Neuronal stem cell (in vitro differentiated cells): ENCODE measurements around the gene ZBTB7C.
A peak's percentile ranks its signal among the peaks of the same experiment; 100 is the strongest.

ENCODE experiments used
- DNase-seq: peaks from one replicate; pipeline ENCODE4 v3.0.0-alpha.2; 2013; ENCODE audit warnings: low spot score
- H2AFZ ChIP-seq: one replicate; pipeline ENCODE4 v1.6.1; 2013; ENCODE audit warnings: mild to moderate bottlenecking, low read length, inconsistent platforms
- H2AK5ac ChIP-seq: 2 replicates; pipeline ENCODE4 v1.6.1; 2013; ENCODE audit warnings: low read depth, mild to moderate bottlenecking, inconsistent platforms, low read length, moderate library complexity, mixed read lengths
- H2BK120ac ChIP-seq: 2 replicates; pipeline ENCODE4 v1.6.1; 2013; ENCODE audit warnings: low read depth, mild to moderate bottlenecking, inconsistent platforms, low read length, moderate library complexity, mixed read lengths
- H2BK12ac ChIP-seq: one replicate; pipeline ENCODE4 v1.6.1; 2013; ENCODE audit warnings: low read length, inconsistent platforms
- H2BK15ac ChIP-seq: 2 replicates; pipeline ENCODE4 v1.6.1; 2013; ENCODE audit warnings: mild to moderate bottlenecking, low read length, inconsistent platforms, mixed read lengths
- H2BK5ac ChIP-seq: one replicate; pipeline ENCODE4 v1.6.1; 2013; ENCODE audit warnings: inconsistent platforms, mild to moderate bottlenecking, low read length, moderate library complexity
- H3K14ac ChIP-seq: one replicate; pipeline ENCODE4 v1.6.1; 2013; ENCODE audit warnings: low read length, inconsistent platforms
- H3K18ac ChIP-seq: 2 replicates; pipeline ENCODE4 v1.6.1; 2013; ENCODE audit warnings: low read length, inconsistent platforms
- H3K23ac ChIP-seq: 2 replicates; pipeline ENCODE4 v1.6.1; 2013; ENCODE audit warnings: low read depth, mild to moderate bottlenecking, mixed read lengths, low read length, inconsistent platforms; ENCODE audit not compliant: poor library complexity
- H3K27ac ChIP-seq: replicated peaks from 3 replicates; pipeline ENCODE4 v1.5.1; 2013; ENCODE audit warnings: low read length, inconsistent platforms
- H3K27me3 ChIP-seq, 3 experiments: 2 replicates each; pipeline ENCODE4 v1.6.1; 2013; ENCODE audit warnings: low read length in 3 of 3, mild to moderate bottlenecking in 2 of 3, inconsistent platforms in 1 of 3, low read depth in 1 of 3, mixed read lengths in 1 of 3, moderate library complexity in 1 of 3; ENCODE audit not compliant: control insufficient read depth in 3 of 3, insufficient read depth in 3 of 3
- H3K36me3 ChIP-seq, 2 donors: replicated peaks in 1 of 2; 2 replicates each; pipeline ENCODE4 v1.6.1; 2013; ENCODE audit warnings: low read length in 2 of 2; ENCODE audit not compliant: control insufficient read depth in 2 of 2, insufficient read depth in 2 of 2
- H3K4ac ChIP-seq: 2 replicates; pipeline ENCODE4 v1.6.1; 2013; ENCODE audit warnings: inconsistent platforms, mild to moderate bottlenecking, low read length, moderate library complexity
- H3K4me1 ChIP-seq, 2 donors: 1 replicate in 1 of 2; 2 replicates in 1 of 2; pipeline ENCODE4 v1.6.1; 2013; ENCODE audit warnings: low read length in 2 of 2, low read depth in 1 of 2; ENCODE audit not compliant: control insufficient read depth in 2 of 2, insufficient read depth in 1 of 2
- H3K4me2 ChIP-seq: one replicate; pipeline ENCODE4 v1.6.1; 2013; ENCODE audit warnings: mild to moderate bottlenecking, low read length, inconsistent platforms; ENCODE audit not compliant: insufficient read depth, poor library complexity, severe bottlenecking
- H3K4me3 ChIP-seq, 2 donors: 2 replicates each; pipeline ENCODE4 v1.5.1; 2013; ENCODE audit warnings: low read length in 2 of 2, mild to moderate bottlenecking in 2 of 2, inconsistent platforms in 1 of 2, moderate library complexity in 1 of 2
- H3K79me1 ChIP-seq: one replicate; pipeline ENCODE4 v1.6.1; 2013; ENCODE audit warnings: low read depth, mild to moderate bottlenecking, inconsistent platforms, low read length, moderate library complexity
- H3K9ac ChIP-seq: one replicate; pipeline ENCODE4 v1.6.1; 2013; ENCODE audit warnings: mild to moderate bottlenecking, low read depth, low read length, inconsistent platforms; ENCODE audit not compliant: poor library complexity
- H3K9me3 ChIP-seq, 2 donors: replicated peaks in 1 of 2; 2 replicates each; pipeline versions ENCODE3 to v1.6.1; 2013; ENCODE audit warnings: low read length in 2 of 2, mild to moderate bottlenecking in 2 of 2, inconsistent platforms in 1 of 2, low read depth in 1 of 2, mixed read lengths in 1 of 2, moderate library complexity in 1 of 2; ENCODE audit not compliant: control insufficient read depth in 2 of 2, insufficient read depth in 1 of 2
- H4K8ac ChIP-seq: one replicate; pipeline ENCODE4 v1.6.1; 2013; ENCODE audit warnings: low read depth, mild to moderate bottlenecking, inconsistent platforms, low read length, moderate library complexity
- H4K91ac ChIP-seq: one replicate; pipeline ENCODE4 v1.6.1; 2013; ENCODE audit warnings: low read length, low read depth, mild to moderate bottlenecking, inconsistent platforms; ENCODE audit not compliant: poor library complexity
- WGBS, 2 donors: extraction: QIAGEN DNeasy Blood & Tissue Kit; methylation state at CpG; one replicate each; pipeline ENCODE4 v1.1.7; 2013; ENCODE audit warnings: missing lambda C conversion rate in 2 of 2, mixed read lengths in 1 of 2; ENCODE audit not compliant: insufficient read length in 2 of 2, insufficient replicate concordance in 1 of 2; ENCODE audit errors: extremely low coverage in 2 of 2; 5-methylcytosine and 5-hydroxymethylcytosine counted together

The ZBTB7C gene

GRCh38 chr18:48303883-48304282, 105.3 kb downstream of the ZBTB7C start:
- Histone ChIP-seq H3K9ac (no peak overlapping the region), H3K14ac (no peak overlapping the region), H3K79me1 (no peaks in the 10 kb centered on the region), H3K9me3 (no peaks in the 10 kb centered on the region), H3K4me2 (no peak overlapping the region), H2BK15ac (no peak overlapping the region), H4K8ac (no peak overlapping the region), H3K18ac (no peak overlapping the region), H2BK5ac (no peak overlapping the region), H3K4ac (no peak overlapping the region), H2BK12ac (no peak overlapping the region), H4K91ac (no peak overlapping the region), H3K36me3 (no peaks in the 10 kb centered on the region), H2BK120ac (no peak overlapping the region), H3K4me1 (peaks cover 0 to 23% of the 10 kb centered on the region in 2 donors), H2AK5ac (no peak overlapping the region), H3K4me3 (no peak overlapping the region), H3K23ac (no peak overlapping the region), H2AFZ (no peak overlapping the region), H3K27ac (no peak overlapping the region), H3K27me3 (no peaks in the 10 kb centered on the region)
- DNase-seq = no peak
- no CpG with 5 or more reads among the region's 3 CpGs for WGBS, 2 donors

GRCh38 chr18:48302736-48303135, 106.4 kb downstream of the ZBTB7C start:
- Histone ChIP-seq H3K4me1 (peaks cover 0 to 19% of the 10 kb centered on the region in 2 donors), H3K36me3 (no peaks in the 10 kb centered on the region), H3K4ac (no peak overlapping the region), H2BK5ac (no peak overlapping the region), H2BK15ac (no peak overlapping the region), H3K27ac (no peak overlapping the region), H2BK12ac (no peak overlapping the region), H3K9me3 (no peaks in the 10 kb centered on the region), H2AK5ac (no peak overlapping the region), H3K9ac (no peak overlapping the region), H3K4me3 (no peak overlapping the region), H3K18ac (no peak overlapping the region), H3K23ac (no peak overlapping the region), H2BK120ac (no peak overlapping the region), H2AFZ (no peak overlapping the region), H3K27me3 (no peaks in the 10 kb centered on the region), H3K4me2 (no peak overlapping the region), H4K8ac (no peak overlapping the region), H3K14ac (no peak overlapping the region), H3K79me1 (no peaks in the 10 kb centered on the region), H4K91ac (no peak overlapping the region)
- no peak for DNase-seq
- WGBS, 2 donors = no CpG with 5 or more reads among the region's 3 CpGs

- H3K79me1 ChIP-seq = no peaks in the 10 kb centered on the region
- no peak overlapping the region for H2BK12ac ChIP-seq
- no peak overlapping the region for H3K23ac ChIP-seq
- WGBS, 2 donors = no CpG with 5 or more reads among the region's 6 CpGs
- no peak overlapping the region for H3K4ac ChIP-seq
- DNase-seq = no peak
- H3K36me3 ChIP-seq = no peaks in the 10 kb centered on the region
- H2AFZ ChIP-seq = peak overlapping the region; percentile 75
- no peak overlapping the region for H2AK5ac ChIP-seq
- no peak overlapping the region for H2BK15ac ChIP-seq
- H3K18ac ChIP-seq = peak overlapping the region; percentile 71
- H3K4me2 ChIP-seq = no peak overlapping the region
- no peak overlapping the region for H4K91ac ChIP-seq
- H4K8ac ChIP-seq = no peak overlapping the region
- no peak overlapping the region for H2BK5ac ChIP-seq
- H3K14ac ChIP-seq = no peak overlapping the region
- H3K27me3 ChIP-seq = no peaks in the 10 kb centered on the region
- H2BK120ac ChIP-seq = no peak overlapping the region
- H3K9ac ChIP-seq = no peak overlapping the region
- H3K4me3 ChIP-seq = no peak overlapping the region
- no peak overlapping the region for H3K27ac ChIP-seq
- peaks cover 0 to 15% of the 10 kb centered on the region in 2 donors for H3K4me1 ChIP-seq
- H3K9me3 ChIP-seq = no peaks in the 10 kb centered on the region
Observed at GRCh38 chr18:48300463-48300961, 108.7 kb downstream of the ZBTB7C start.

GRCh38 chr18:48297139-48297538, 112.0 kb downstream of the ZBTB7C start:
- Histone ChIP-seq H2BK5ac (no peak overlapping the region), H3K4ac (no peak overlapping the region), H3K18ac (no peak overlapping the region), H3K23ac (no peak overlapping the region), H3K9me3 (no peaks in the 10 kb centered on the region), H2BK15ac (no peak overlapping the region), H3K4me2 (no peak overlapping the region), H2AFZ (no peak overlapping the region), H3K36me3 (no peaks in the 10 kb centered on the region), H3K4me3 (no peak overlapping the region), H3K4me1 (peaks cover 0 to 22% of the 10 kb centered on the region in 2 donors), H4K8ac (no peak overlapping the region), H3K14ac (no peak overlapping the region), H4K91ac (no peak overlapping the region), H2BK12ac (no peak overlapping the region), H2AK5ac (no peak overlapping the region), H2BK120ac (no peak overlapping the region), H3K27me3 (no peaks in the 10 kb centered on the region), H3K79me1 (no peaks in the 10 kb centered on the region), H3K27ac (no peak overlapping the region), H3K9ac (no peak overlapping the region)
- no CpG with 5 or more reads among the region's 4 CpGs for WGBS, 2 donors
- no peak for DNase-seq
